ENCODE measurements around the gene LYZ. TPM values are rescaled to one million over a fixed set of nuclear protein-coding genes. Genes with fewer than 3 reads are reported as not detected.

Gene LYZ
- polyA plus RNA-seq, 3 donors, result 10,434 to 46,644 (median 13,865) TPM

DNA sequence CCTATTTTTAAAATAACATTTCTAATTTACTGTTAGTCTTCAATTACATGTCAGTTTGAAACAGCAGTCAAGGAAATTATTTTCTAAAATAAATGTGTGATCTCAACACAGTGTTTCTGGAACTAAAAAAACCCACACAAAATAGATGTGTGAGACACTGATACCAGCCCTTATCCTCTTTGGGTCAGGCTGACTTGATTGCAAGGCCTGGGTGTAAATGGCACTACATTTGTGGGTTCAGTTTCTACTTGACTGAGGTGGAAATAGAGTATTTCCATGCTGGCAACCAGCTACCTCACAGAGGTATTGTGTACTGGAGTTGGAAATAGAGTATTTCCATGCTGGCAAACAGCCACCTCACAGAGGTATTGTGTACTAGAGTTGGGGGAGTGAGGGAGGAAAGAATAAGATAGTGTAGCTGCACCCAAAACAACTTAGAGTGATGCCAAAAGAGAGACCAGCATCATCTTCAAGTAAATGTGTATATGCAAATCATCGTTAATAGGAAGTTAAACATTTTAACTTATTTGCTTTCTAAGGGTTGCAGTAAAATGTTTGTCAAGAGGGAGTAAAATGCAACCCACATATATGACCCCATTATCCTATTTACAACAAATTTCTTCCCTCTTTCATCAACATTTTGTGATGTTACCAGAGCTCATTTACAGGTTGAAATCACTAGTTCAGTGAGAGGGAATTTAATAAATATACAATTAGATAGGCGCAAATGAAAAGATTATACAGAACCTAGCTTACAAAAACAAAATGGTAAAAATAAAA is 10.7 kb upstream of the LYZ start:
- TF ChIP-seq, protein P1, sequence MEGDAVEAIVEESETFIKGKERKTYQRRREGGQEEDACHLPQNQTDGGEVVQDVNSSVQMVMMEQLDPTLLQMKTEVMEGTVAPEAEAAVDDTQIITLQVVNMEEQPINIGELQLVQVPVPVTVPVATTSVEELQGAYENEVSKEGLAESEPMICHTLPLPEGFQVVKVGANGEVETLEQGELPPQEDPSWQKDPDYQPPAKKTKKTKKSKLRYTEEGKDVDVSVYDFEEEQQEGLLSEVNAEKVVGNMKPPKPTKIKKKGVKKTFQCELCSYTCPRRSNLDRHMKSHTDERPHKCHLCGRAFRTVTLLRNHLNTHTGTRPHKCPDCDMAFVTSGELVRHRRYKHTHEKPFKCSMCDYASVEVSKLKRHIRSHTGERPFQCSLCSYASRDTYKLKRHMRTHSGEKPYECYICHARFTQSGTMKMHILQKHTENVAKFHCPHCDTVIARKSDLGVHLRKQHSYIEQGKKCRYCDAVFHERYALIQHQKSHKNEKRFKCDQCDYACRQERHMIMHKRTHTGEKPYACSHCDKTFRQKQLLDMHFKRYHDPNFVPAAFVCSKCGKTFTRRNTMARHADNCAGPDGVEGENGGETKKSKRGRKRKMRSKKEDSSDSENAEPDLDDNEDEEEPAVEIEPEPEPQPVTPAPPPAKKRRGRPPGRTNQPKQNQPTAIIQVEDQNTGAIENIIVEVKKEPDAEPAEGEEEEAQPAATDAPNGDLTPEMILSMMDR (IDR thresholded peaks at IDR 0.05), result no peak
- peak in 1 of 3 donors; percentile 30 for DNase-seq
- Mint-ChIP-seq H3K27ac (peak overlapping the region; percentile 92 to 95 (median 94)), H3K4me1 (peaks cover 84% of the 10 kb centered on the region), H3K9me3 (no peaks in the 10 kb centered on the region), H3K4me3 (peak overlapping the region; percentile 54 to 80), H3K36me3 (no peaks in the 10 kb centered on the region), H3K27me3 (ENCODE audit: low read depth in 3 of 3) (no peaks in the 10 kb centered on the region)
- Histone ChIP-seq H3K79me2 (ENCODE audit: insufficient read depth, low read length) (peaks cover 85% of the 10 kb centered on the region), H3K4me1 (ENCODE audit: control insufficient read depth in 1 of 2, insufficient read depth in 2 of 2, low read length in 2 of 2) (peaks cover 96 to 99% of the 10 kb centered on the region in 2 donors), H2AFZ (ENCODE audit: insufficient read depth, low read depth, low read length, poor library complexity, severe bottlenecking) (no peak overlapping the region), H3K27ac (ENCODE audit: low read depth in 1 of 2, low read length in 2 of 2) (peak overlapping the region; percentile 36 to 93), H3K9me3 (replicated peaks in 1 of 2; ENCODE audit: control insufficient read depth in 1 of 2, insufficient read depth in 1 of 2, low read length in 2 of 2) (no peaks in the 10 kb centered on the region), H4K20me1 (ENCODE audit: insufficient read depth, low read length) (no peaks in the 10 kb centered on the region), H3K4me3 (replicated peaks in 1 of 3; ENCODE audit: low read depth in 2 of 3, low read length in 3 of 3) (peak overlapping the region; percentile 5 to 69 (median 44)), H3K4me2 (replicated peaks; ENCODE audit: extremely low read depth, low read length, poor library complexity, severe bottlenecking) (peak overlapping the region; percentile 75), H3K36me3 (replicated peaks in 1 of 2; ENCODE audit: control insufficient read depth in 1 of 2, insufficient read depth in 2 of 2, low read length in 2 of 2) (no peaks in the 10 kb centered on the region), H3K9ac (ENCODE audit: insufficient read depth, low read length, poor library complexity, severe bottlenecking) (peak overlapping the region; percentile 45), H3K27me3 (ENCODE audit: control insufficient read depth in 2 of 2, insufficient read depth in 2 of 2, low read length in 2 of 2) (no peaks in the 10 kb centered on the region)
- no CpG with 5 or more reads among the region's 2 CpGs for WGBS (ENCODE audit: insufficient coverage)
- intact Hi-C loops (cut with micrococcal nuclease), result no loop called here

DNA sequence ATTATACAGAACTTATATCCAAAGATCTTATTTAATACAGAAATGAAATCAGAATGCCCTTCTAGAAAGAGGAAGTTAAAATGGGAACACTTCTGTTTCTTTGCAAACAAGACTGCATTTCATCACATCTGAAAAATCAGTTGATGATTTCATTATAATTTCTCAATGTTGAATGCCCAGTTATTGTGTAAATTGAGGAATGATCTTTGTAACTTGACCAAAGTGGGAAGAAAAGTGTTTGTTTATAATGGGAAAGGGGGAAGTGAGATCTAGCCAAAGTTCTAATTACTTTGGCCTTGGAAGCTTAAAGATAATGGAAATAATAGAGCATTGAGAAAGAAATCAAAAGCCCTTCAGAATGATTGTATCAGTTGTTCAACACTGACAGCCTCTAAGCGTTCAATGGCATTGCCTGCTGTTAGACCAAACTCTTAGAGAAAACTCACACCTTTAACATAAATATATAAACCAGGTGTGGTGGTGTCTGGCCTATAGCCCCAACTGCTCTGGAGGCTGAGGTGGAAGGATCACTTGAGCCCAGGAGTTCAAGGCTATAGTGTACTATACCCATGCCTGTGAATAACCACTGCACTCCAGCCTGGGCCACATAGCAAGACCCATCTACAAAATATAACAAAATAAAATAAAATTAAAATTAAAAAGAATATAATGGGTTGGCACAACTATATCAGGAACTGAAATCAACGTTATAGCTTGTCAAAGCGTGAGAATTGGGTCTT is 9.9 kb upstream of the LYZ start:
- H3K36me3 Mint-ChIP-seq, result no peaks in the 10 kb centered on the region
- no peaks in the 10 kb centered on the region for H3K36me3 ChIP-seq (replicated peaks in 1 of 2; ENCODE audit: control insufficient read depth in 1 of 2, insufficient read depth in 2 of 2, low read length in 2 of 2)
- H3K27me3 Mint-ChIP-seq (ENCODE audit: low read depth in 3 of 3), result no peaks in the 10 kb centered on the region
- H3K79me2 ChIP-seq (ENCODE audit: insufficient read depth, low read length), result peaks cover 85% of the 10 kb centered on the region
- H3K4me3 ChIP-seq (replicated peaks in 1 of 3; ENCODE audit: low read depth in 2 of 3, low read length in 3 of 3), result peak overlapping the region in 2 of 3 experiments; percentile 44 to 69
- peak overlapping the region; percentile 72 to 93 for H3K27ac ChIP-seq (ENCODE audit: low read depth in 1 of 2, low read length in 2 of 2)
- TF ChIP-seq, protein P1 (IDR thresholded peaks at IDR 0.05), result no peak
- WGBS (ENCODE audit: insufficient coverage), result no CpG with 5 or more reads among the region's 3 CpGs
- H3K4me1 Mint-ChIP-seq, result peaks cover 85% of the 10 kb centered on the region
- H3K27me3 ChIP-seq (ENCODE audit: control insufficient read depth in 2 of 2, insufficient read depth in 2 of 2, low read length in 2 of 2), result no peaks in the 10 kb centered on the region
- peak overlapping the region; percentile 75 for H3K4me2 ChIP-seq (replicated peaks; ENCODE audit: extremely low read depth, low read length, poor library complexity, severe bottlenecking)
- H3K9me3 Mint-ChIP-seq, result no peaks in the 10 kb centered on the region
- peak overlapping the region in 1 of 2 donors; percentile 80 for H3K4me3 Mint-ChIP-seq
- H3K9ac ChIP-seq (ENCODE audit: insufficient read depth, low read length, poor library complexity, severe bottlenecking), result peak overlapping the region; percentile 45
- H3K4me1 ChIP-seq (ENCODE audit: control insufficient read depth in 1 of 2, insufficient read depth in 2 of 2, low read length in 2 of 2), result peaks cover 96 to 99% of the 10 kb centered on the region in 2 donors
- peak; percentile 65 to 94 (median 86) for DNase-seq
- H2AFZ ChIP-seq (ENCODE audit: insufficient read depth, low read depth, low read length, poor library complexity, severe bottlenecking), result no peak overlapping the region
- intact Hi-C loops (cut with micrococcal nuclease), result no loop called here
- peak overlapping the region; percentile 82 to 95 (median 92) for H3K27ac Mint-ChIP-seq
- H3K9me3 ChIP-seq (replicated peaks in 1 of 2; ENCODE audit: control insufficient read depth in 1 of 2, insufficient read depth in 1 of 2, low read length in 2 of 2), result no peaks in the 10 kb centered on the region
- H4K20me1 ChIP-seq (ENCODE audit: insufficient read depth, low read length), result no peaks in the 10 kb centered on the region

Data from CD14-positive monocyte (primary cell).